ENCODE results near the gene IL12RB1.

DNA sequence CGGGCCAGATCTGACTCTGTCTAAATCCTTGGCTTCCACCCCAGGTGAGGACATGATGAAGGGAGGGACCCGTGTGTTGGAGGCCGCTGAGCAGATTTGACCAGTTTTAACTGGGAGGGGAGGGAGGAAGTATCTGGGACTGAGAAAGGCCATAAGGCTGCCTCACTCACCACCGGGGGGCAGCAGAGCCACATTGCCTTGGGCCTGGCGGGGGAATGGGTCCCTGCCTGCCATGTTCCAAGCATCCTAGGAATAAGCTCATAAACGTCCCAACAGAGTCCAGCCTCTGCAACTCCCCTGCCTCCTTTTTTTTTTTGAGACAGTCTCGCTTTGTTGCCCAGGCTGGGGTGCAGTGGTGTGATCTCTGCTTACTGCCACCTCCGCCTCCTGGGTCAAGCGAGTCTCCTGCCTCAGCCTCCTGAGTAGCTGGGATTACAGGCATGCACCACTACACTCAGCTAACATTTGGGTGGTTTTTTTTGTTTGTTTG, 26.3 kb upstream of the IL12RB1 start:
- TF ChIP-seq, protein P1, sequence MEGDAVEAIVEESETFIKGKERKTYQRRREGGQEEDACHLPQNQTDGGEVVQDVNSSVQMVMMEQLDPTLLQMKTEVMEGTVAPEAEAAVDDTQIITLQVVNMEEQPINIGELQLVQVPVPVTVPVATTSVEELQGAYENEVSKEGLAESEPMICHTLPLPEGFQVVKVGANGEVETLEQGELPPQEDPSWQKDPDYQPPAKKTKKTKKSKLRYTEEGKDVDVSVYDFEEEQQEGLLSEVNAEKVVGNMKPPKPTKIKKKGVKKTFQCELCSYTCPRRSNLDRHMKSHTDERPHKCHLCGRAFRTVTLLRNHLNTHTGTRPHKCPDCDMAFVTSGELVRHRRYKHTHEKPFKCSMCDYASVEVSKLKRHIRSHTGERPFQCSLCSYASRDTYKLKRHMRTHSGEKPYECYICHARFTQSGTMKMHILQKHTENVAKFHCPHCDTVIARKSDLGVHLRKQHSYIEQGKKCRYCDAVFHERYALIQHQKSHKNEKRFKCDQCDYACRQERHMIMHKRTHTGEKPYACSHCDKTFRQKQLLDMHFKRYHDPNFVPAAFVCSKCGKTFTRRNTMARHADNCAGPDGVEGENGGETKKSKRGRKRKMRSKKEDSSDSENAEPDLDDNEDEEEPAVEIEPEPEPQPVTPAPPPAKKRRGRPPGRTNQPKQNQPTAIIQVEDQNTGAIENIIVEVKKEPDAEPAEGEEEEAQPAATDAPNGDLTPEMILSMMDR (conservative IDR thresholded peaks at IDR 0.05; ENCODE audit: low read length), result peak; percentile 90
- TF ChIP-seq EZH2phosphoT487 (IDR thresholded peaks at IDR 0.05; ENCODE audit: borderline replicate concordance, low read depth, low read length), result no peak

Data from OCI-LY7 (cell line).